HG03521 (cell line): ENCODE results near the gene MTCL1.
"Not testable (repeated sequence)": the region's sequence is repeated elsewhere in the genome, so short reads cannot be mapped to it uniquely, and the experiment has no call there.

Experiments used
- ATAC-seq: cut with Tn5 transposase; IDR thresholded peaks from one replicate; pipeline ENCODE4 v1.9.1; 2021; ENCODE audit warnings: mild to moderate bottlenecking, moderate library complexity; ENCODE audit not compliant: unreplicated experiment

The MTCL1 gene

DNA sequence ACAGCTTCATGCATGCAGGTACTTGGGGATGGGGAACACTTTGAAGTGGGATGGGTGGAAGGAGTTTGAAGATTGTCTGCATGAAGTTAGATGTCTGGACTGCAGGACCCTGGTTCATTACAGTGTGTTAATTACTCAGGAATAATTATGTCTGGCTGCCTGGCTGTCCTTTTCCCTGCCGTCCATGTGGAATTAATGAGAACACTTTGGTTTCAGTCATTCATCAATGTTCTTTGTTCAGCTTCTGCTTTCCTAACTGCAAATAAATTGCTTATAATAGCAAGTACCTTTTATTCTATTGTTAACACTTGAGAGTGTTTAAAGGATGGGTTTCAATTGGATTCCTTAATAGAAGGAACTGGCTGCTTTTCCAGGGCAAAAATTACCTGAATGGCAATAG, 35.8 kb downstream of the MTCL1 start:
- ATAC-seq, result no peak

GRCh38 chr18:8741532-8741931, 36.2 kb downstream of the MTCL1 start:
- no peak for ATAC-seq

DNA sequence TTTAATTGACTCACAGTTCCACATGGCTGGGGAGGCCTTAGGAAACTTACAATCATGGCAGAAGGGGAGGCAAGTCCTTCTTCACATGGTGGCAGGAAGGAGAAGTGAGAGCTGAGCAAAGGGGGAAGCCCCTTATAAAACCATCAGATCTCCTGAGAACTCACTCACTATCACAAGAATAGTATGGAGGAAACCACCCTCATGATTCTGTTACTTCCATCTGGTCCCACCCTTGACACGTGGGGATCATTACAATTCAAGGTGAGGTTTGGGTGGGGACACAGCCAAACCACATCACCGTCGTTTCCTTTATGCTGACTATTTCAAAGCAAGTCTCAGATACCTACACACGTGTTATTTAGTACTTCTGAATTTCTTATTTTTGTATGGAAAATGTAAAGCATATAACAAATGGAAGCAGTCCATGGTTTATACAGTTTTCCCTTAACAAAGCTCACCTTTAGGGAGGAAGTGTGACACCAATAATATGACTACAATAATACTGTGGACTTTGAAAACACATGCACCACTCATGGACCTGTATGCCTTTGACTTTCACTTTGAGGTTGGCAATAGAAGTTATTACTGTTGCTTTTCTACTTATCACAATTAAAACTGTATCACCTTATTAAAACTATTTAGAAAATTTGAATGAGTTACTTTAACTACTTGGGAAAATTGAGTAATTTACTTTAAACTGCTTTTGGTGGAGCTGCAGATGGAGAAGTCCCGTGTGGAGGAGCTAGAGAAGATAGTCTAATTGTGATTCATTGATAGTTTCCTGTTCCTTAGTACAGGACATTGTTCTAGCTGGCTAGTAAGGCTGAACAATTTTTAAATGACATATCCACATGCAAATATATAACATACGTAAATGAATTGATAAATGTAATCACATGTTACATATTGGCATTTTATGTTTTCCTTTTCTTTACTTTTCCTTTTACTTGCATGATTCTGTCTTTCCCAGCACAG, 37.3 kb downstream of the MTCL1 start:
- no peak for ATAC-seq

DNA sequence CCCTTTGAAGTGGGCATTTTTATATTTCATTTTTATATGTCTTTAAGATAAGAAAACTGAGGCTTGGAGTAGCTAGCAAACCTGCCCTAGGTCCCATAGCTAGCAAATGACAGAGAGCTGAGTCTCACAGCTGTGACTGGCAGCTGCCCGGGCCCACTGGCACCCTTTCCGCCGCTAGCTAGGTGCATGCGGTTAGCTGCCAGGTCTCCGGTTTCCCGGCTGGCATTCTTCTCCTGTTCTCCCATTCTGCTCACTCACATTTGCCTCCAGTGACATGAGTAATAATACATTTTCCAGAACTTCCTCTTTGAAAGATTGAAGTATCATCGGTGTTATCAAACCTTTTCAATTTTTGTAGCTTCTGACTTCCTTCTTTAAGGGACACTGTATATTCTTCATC, 38.7 kb downstream of the MTCL1 start:
- ATAC-seq, result no peak

GRCh38 chr18:8744656-8745055, 39.3 kb downstream of the MTCL1 start:
- ATAC-seq, result no peak

DNA sequence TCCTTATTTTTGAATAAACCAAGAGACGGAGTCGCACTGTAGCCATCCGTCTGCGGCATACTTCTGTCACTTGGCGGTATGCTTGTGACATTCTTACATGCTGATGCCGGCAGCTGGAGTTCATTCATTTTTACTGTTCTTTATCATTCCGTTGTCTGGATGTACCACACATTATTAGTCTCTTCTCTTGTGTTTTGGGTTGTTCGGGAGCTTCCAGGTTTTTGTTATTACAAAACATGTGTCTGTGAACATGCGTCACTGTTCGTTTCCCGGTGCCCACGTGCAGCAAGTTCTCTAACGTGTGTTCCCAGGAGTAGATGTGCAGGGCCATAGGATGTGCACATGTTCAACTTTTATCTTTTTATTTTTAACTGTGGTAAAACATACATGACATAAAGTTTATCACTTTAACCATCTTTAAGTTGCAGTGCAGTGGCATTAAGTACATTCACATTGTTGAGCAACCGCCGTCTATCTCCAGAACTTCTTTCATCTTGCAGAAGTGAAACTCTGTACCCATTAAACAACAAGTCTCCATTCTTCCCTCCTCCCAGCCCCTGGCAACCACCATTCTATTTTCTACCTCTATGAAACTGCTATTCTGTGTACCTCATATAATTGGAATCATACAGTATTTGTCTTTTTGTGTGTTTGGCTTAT, 40.1 kb downstream of the MTCL1 start:
- ATAC-seq, result no peak

- no peak for ATAC-seq
Measured at GRCh38 chr18:8747440-8747937, 42.1 kb downstream of the MTCL1 start.

DNA sequence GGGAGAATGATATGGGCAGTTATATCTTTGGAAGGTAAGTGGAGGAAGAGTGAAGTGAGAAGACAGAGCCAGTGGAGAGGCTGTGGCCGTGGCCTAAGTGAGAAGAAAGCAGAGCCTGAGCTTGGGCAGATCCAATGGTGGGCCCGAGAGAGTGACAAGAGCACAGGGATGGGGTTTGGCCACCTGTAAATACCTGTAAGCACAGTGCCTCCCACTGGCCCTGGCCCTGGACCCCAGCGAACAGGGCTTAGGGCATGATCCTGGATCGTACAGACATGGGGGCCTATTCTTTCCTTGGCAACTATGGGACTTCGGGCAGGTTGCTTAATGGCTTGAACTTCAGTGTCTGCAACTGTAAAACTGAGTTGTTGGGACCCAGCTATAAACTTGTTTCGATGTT, 44.1 kb downstream of the MTCL1 start:
- no peak for ATAC-seq

DNA sequence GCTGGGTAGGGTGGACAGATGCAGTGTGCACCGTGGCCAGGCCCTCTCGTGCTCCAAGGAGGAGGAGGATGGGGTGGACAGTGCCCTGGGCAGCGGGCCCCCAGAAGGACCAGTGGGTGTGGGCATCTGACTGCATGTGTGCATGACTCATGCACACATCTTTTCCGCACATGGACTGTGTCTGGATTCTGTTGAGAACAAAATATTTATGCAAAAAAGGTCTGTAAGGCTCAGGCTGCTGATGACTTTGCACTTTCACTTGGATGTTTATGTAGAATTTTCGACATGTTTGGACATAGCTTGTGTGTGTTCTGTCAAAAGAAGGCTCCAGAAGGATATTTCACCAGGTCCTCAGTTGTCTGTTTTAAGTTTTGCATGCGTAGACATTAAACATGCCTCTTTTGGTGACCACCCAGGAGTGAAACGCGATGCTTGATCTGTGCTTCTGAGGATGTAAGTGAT, 45.6 kb downstream of the MTCL1 start:
- ATAC-seq, result no peak

DNA sequence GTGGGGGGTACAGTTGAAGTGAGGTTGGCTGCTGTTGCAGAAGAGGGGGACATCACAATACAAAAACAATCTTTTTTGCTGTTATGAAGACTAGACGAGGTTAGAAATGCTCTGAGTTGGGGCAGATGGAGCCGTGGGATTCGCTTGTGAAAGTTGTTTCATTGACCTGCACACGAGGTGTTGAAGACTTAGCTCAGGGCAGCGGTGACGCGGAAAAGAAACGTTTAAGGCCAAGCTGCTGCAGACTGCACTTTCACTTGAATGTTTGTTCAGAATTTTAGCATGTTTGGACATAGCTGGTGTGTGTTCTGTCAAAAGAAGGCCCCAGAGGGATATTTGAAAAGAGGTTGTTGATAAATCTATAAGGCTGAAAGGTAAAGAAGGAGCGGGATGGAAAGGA, 46.3 kb downstream of the MTCL1 start:
- ATAC-seq, result no peak

GRCh38 chr18:8752329-8752728, 47.0 kb downstream of the MTCL1 start:
- ATAC-seq, result no peak

DNA sequence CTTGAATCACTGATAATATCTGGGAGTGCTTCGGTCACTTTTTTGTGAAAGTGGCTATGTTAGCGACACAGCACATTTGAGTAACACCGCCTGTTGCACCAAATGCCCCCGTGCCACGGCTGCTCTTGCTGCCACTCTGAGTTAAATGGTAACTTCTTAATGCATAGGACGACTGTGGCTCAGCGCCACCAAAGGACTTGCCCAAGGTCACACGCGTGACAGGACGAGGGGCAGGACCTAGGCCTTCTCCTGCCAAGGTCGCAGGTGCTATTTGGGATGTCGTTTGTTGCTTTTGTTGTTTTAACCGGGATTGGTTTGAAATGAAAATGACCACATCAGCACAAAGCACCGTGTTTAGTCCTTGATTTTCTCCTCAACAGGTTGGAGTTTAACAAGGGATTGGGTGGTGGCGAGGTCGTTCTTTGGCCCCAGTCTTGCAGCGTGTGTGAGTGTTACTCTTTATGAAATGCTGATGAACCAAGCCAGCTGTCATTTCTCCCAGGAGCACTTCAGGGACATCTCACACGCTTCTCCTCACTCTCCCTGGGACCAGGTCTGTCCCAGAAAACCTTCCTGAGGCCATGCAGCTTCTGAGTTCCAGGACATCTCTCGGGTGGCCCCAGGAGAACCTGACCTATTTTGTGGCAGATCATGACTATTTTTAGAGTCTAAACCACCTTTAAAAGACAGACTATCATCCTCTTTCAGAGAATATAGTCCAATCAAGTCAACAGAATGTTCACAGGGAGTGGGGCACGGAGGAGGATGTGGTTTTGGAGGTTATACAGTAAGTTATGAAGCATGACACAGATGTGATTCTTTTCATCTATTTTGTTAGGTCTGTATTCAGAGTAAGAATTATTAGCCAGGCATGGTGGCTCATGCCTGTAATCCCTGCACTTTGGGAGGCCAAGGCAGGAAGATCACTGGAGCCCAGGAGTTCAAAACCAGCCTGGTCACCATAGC, 49.9 kb downstream of the MTCL1 start:
- ATAC-seq, result no peak

GRCh38 chr18:8756571-8756970, 51.2 kb downstream of the MTCL1 start:
- no peak for ATAC-seq

DNA sequence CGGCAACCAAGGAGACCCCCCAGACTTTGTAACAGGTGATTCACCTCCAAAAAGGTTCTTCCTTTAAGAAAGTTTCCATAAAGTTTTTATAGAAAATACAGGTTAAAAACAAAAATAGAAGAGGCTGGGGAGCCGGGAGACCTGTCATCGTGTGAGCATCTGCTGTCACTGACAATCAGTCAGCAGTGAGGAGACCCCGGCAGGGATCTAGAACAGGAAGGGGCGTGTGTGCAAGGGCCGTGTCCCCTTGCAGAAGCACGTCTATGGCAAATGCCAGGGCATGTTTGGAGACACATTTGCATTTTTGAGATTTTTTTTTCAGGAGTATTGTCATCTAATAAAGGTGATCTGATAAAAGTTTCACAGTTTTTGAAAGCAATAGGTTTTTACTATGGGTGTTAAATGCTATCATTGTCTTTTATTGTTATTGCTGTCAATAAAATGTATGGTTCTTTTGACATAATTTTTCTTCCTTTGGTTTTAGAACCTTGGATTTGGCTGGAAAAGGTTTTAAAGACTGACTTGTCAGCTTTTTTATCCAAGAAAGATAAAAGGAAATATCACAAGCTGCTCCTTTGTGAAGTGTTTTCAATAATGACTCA, 52.1 kb downstream of the MTCL1 start:
- ATAC-seq, result no peak

- no peak for ATAC-seq
Measured at GRCh38 chr18:8758466-8758865, 53.1 kb downstream of the MTCL1 start.

DNA sequence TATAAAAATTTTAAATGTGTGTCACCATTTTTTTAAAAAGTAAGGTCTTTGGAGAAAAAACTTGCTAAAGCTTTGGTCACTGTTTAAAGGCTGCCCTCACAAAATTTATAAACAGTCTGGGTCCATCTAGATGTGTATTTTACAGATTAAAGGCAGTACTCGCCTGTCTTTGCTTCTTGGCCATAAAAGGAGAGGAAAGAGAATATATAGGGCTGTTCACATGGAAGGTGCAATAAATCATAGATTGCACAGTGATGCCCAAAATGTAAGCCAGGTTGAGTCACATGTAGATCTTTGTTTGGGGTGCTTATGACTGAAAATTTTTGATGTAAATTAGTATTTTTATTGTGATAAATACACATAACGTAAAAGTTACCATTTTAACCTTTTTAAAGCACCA, 55.6 kb downstream of the MTCL1 start:
- no peak for ATAC-seq

GRCh38 chr18:8761535-8761934, 56.2 kb downstream of the MTCL1 start:
- not testable (repeated sequence) for ATAC-seq

DNA sequence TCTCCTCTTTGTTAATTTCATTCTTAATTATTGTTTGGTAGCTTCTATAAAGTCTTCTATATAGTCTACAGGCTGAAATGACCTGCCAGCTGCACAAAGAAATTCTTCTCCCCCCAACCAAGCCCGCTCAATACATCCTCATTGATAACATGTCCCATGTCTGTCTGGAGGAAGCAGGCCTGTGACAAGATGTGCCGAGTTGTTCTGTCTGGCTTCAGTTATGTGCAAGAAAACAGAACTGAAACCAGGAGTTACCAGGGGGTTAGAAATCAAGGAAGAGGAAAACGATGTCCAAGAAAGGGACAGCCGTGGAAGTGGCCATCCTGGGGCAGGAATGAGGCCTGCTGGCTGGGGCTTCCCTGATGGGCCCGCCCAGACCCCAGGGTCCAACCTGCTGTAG, 57.6 kb downstream of the MTCL1 start:
- no peak for ATAC-seq

- no peak for ATAC-seq
Measured at GRCh38 chr18:8763611-8764010, 58.3 kb downstream of the MTCL1 start.

DNA sequence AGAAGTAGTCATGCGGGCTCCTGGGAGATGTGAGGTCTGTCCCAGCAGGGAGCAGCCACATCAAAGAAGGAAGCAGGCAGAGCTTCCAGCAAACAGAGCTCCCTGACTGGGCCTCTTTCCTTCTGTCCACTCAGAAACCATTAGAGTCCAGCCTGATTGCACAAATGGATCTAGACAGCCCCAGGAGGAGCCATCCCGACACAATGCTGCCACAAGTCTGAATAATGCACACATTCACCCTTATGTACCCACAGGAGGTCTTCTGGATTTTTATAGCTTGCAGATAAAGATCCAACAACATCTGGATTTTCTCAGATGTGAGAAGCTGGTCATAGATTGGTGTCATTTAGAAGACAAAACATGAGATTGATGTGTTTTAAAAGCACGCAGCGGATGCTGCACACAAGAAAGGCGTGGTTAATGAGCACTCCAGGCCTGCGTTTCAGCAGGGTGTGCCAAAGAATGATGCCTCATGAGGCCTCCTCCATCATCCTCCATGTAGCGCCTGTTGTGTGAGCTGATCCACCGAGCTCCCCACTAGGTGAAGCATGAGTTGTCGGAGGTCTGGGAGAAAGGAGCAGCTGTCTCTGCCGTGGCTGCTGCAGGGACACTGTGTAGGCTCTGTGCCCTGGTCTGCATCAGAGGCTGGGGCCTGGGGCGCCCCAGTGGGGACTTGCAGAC, 60.6 kb downstream of the MTCL1 start:
- ATAC-seq, result no peak
